K562 (cell line): Measurements from ENCODE around the gene TOR1AIP2. TPM values are rescaled to one million over a fixed set of nuclear protein-coding genes. Genes with fewer than 3 reads are reported as not detected.

Experiments used
- ATAC-seq: fragments of 200-7000 bp; cut with Tn5 transposase; 3 replicates; pipeline ENCODE4 v1.9.1; 2020; ENCODE audit warnings: moderate library complexity
- BruUV-seq: library from RNA; stranded (reverse); fragments of 400-500 nt; replicated peaks from 2 replicates; lab custom pipeline; 2021; lab: Mats Ljungman, UMichigan
- CTCF ChIA-PET: fragments of 300-600 bp; formaldehyde crosslinking; extraction: SDS; loops from one replicate; lab custom pipeline; 2021; ENCODE audit warnings: low intra/inter-chr PET ratio; lab: Yijun Ruan, JAX
- POLR2A ChIA-PET: fragments of 300-600, 350-650 bp; sonication (Branson Sonifier 250); formaldehyde crosslinking; extraction: SDS; loops from one replicate; lab custom pipeline; 2021; ENCODE audit warnings: antibody characterized with exemption, inconsistent platforms; lab: Yijun Ruan, JAX
- DNase-seq, 4 experiments: peaks; one replicate each; pipeline versions ENCODE4 v3.0.0 to v3.0.0-alpha.2; 2011 to 2018; ENCODE audit warnings: low spot score in 3 of 4, mixed read lengths in 3 of 4; ENCODE audit errors: extremely low read depth in 1 of 4
- FAIRE-seq: peaks from 2 replicates; lab custom pipeline; 2011; peaks lifted over from hg19 to GRCh38; lab: Jason Lieb, UNC
- H2AFZ ChIP-seq: 2 replicates; pipeline ENCODE4 v1.6.0; 2011; ENCODE audit warnings: low read depth, low read length, control low read depth, inconsistent platforms
- H3K27ac ChIP-seq: fragments of 200-600 bp; 3 replicates; pipeline ENCODE4 v1.8.0; 2011; ENCODE audit warnings: low read depth, mild to moderate bottlenecking, control low read depth, inconsistent platforms, low read length, moderate library complexity, mixed read lengths; ENCODE audit errors: extremely low read depth
- H3K27me3 ChIP-seq, 2 experiments: fragments of 300-600 bp in 1 of 2; 2 replicates in 1 of 2; 3 replicates in 1 of 2; pipeline versions ENCODE4 v1.6.0 to v1.8.0; 2011; ENCODE audit warnings: inconsistent platforms in 2 of 2, low read length in 2 of 2, mild to moderate bottlenecking in 1 of 2, mixed read lengths in 1 of 2, moderate library complexity in 1 of 2; ENCODE audit not compliant: control insufficient read depth in 2 of 2, insufficient read depth in 2 of 2
- H3K36me3 ChIP-seq: fragments of 300-600 bp; 3 replicates; pipeline ENCODE4 v1.8.0; 2011; ENCODE audit warnings: mild to moderate bottlenecking, low read length, inconsistent platforms; ENCODE audit not compliant: control insufficient read depth, insufficient read depth
- H3K4me1 ChIP-seq, 2 experiments: fragments of 200-600 bp in 1 of 2; replicated peaks in 1 of 2; 2 replicates in 1 of 2; 3 replicates in 1 of 2; pipeline versions ENCODE4 v1.5.1 to v1.8.0; 2011; ENCODE audit warnings: inconsistent platforms in 2 of 2, low read length in 2 of 2, mild to moderate bottlenecking in 1 of 2, mixed read lengths in 1 of 2, moderate library complexity in 1 of 2; ENCODE audit not compliant: control insufficient read depth in 2 of 2, insufficient read depth in 2 of 2
- H3K4me2 ChIP-seq: 2 replicates; pipeline ENCODE4 v1.6.1; 2011; ENCODE audit warnings: low read length, control low read depth, inconsistent platforms, mixed read lengths; ENCODE audit not compliant: insufficient read depth
- H3K4me3 ChIP-seq: fragments of 200-600 bp; sonication (generic), shearing (Covaris generic); 2 replicates; pipeline ENCODE4 v1.5.1; 2016; ENCODE audit warnings: control low read depth, inconsistent platforms
- H3K79me2 ChIP-seq: fragments of 200-600 bp; 3 replicates; pipeline ENCODE4 v1.8.0; 2011; ENCODE audit warnings: low read length, inconsistent platforms; ENCODE audit not compliant: control insufficient read depth, insufficient read depth
- H3K9ac ChIP-seq, 2 experiments: 2 replicates each; pipeline versions ENCODE4 v1.6.0 to v1.6.1; 2011; ENCODE audit warnings: low read depth in 2 of 2, low read length in 2 of 2, control low read depth in 1 of 2, inconsistent platforms in 1 of 2, mild to moderate bottlenecking in 1 of 2, mixed read lengths in 1 of 2; ENCODE audit not compliant: insufficient read depth in 1 of 2
- H3K9me1 ChIP-seq: one replicate; pipeline ENCODE4 v1.6.0; 2011; ENCODE audit warnings: inconsistent platforms, mild to moderate bottlenecking, low read length, moderate library complexity; ENCODE audit not compliant: control insufficient read depth, insufficient read depth
- H3K9me3 ChIP-seq: replicated peaks from 2 replicates; pipeline ENCODE4 v1.5.1; 2011; ENCODE audit warnings: low read depth, low read length, inconsistent platforms; ENCODE audit not compliant: control insufficient read depth, insufficient read depth
- H4K20me1 ChIP-seq: replicated peaks from 2 replicates; pipeline ENCODE4 v1.6.1; 2011; ENCODE audit warnings: low read length, inconsistent platforms, mixed read lengths; ENCODE audit not compliant: control insufficient read depth, insufficient read depth
- CBX1 ChIP-seq: sonication (generic); IDR thresholded peaks from 2 replicates; pipeline ENCODE4 v1.6.1; 2016; ENCODE audit warnings: antibody characterized with exemption, low read depth, mild to moderate bottlenecking
- CBX5 ChIP-seq: IDR thresholded peaks from 2 replicates; pipeline ENCODE4 v1.6.1; 2014; ENCODE audit warnings: low read depth, borderline replicate concordance
- COPS2 ChIP-seq: fragments of 450-650 bp; conservative IDR thresholded peaks from 2 replicates; pipeline ENCODE4 v1.6.1; 2016; ENCODE audit warnings: mild to moderate bottlenecking, moderate library complexity
- HDAC2 ChIP-seq: fragments of 450-650 bp; IDR thresholded peaks from 2 replicates; pipeline ENCODE4 v1.6.1; 2016; ENCODE audit warnings: mild to moderate bottlenecking
- RCOR1 ChIP-seq, 2 experiments: IDR thresholded peaks; 2 replicates each; pipeline ENCODE4 v1.6.1; 2012; ENCODE audit warnings: low read depth in 2 of 2, low read length in 2 of 2, borderline replicate concordance in 1 of 2, improper control_type of control experiment in 1 of 2
- SIRT6 ChIP-seq: IDR thresholded peaks from one replicate; pipeline ENCODE4 v1.6.1; 2012; ENCODE audit warnings: low read depth, mild to moderate bottlenecking, control low read depth, inconsistent platforms, low read length, moderate library complexity
- ZC3H8 ChIP-seq: fragments of 450-650 bp; IDR thresholded peaks from 2 replicates; pipeline ENCODE4 v1.6.1; 2017
- ZNF143 ChIP-seq: sonication (generic); formaldehyde crosslinking; IDR thresholded peaks from 2 replicates; pipeline ENCODE4 v1.9.0; 2022; ENCODE audit warnings: mild to moderate bottlenecking, missing genetic modification reagents
- ZNF212 ChIP-seq: fragments of 450-650 bp; formaldehyde crosslinking; IDR thresholded peaks from 2 replicates; pipeline ENCODE4 v1.4.0; 2020; ENCODE audit warnings: mild to moderate bottlenecking
- ZNF551 ChIP-seq: fragments of 250-450 bp; sonication (Bioruptor Pico); IDR thresholded peaks from 2 replicates; pipeline ENCODE4 v1.5.0; 2021; ENCODE audit warnings: mild to moderate bottlenecking, moderate library complexity
- WGBS: fragments of 100-300 bp; shearing (Covaris generic); methylation state at CpG from one replicate; pipeline ENCODE4 v1.1.6; 2016; ENCODE audit warnings: low coverage, mixed read lengths; ENCODE audit not compliant: insufficient coverage; ENCODE audit errors: missing lambda C conversion rate; 5-methylcytosine and 5-hydroxymethylcytosine counted together
- in situ Hi-C: fragments of 300-500 bp; cut with MboI; formaldehyde crosslinking; loops from 4 replicates; pipeline ENCODE4 v1.15.0; 2018; ENCODE audit warnings: inconsistent platforms, mixed read lengths
- intact Hi-C: fragments of 100-400 bp; cut with micrococcal nuclease; formaldehyde crosslinking; loops from 2 replicates; pipeline ENCODE4 v1.14.2; 2022
- polyA plus RNA-seq, 8 experiments: library from polyadenylated mRNA; depleted of rRNA in 4 of 8; stranded (reverse) in 5 of 8; unstranded in 3 of 8; fragments of >200 nt; fragmentation: Nextera tagmentation in 2 of 8; fragmentation: Illumina TruSeq in 1 of 8; extraction: Ambion mirVana in 2 of 8; extraction: Trizol in 1 of 8; gene quantifications; 2 replicates each; pipeline versions ENCODE4 v1.2.1 to v1.2.3, GENCODE V29; 2011 to 2014; ENCODE audit warnings: inconsistent platforms in 1 of 8, missing spikeins in 1 of 8
- total RNA-seq, 7 experiments: library from RNA; depleted of rRNA in 6 of 7; stranded (reverse); fragments of >200 nt in 6 of 7; fragmentation: Illumina TruSeq in 2 of 7; extraction: Trizol in 2 of 7; gene quantifications; 2 replicates each; pipeline versions ENCODE4 v1.2.1 to v1.2.3, GENCODE V29; 2011 to 2021; ENCODE audit warnings: low replicate concordance in 1 of 7
- TF ChIP-seq, protein P1 (sequence below): fragments of 250-450 bp; sonication (Bioruptor Pico); IDR thresholded peaks from 2 replicates; pipeline ENCODE4 v1.5.0; 2021; ENCODE audit warnings: mild to moderate bottlenecking, moderate library complexity
- TF ChIP-seq, protein P2 (sequence below): sonication (generic); formaldehyde crosslinking; IDR thresholded peaks from 2 replicates; pipeline ENCODE4 v1.8.0; 2022; ENCODE audit warnings: mild to moderate bottlenecking, missing genetic modification reagents, borderline replicate concordance
- TF ChIP-seq, protein P3 (sequence below): fragments of 250-450 bp; sonication (Bioruptor Pico); IDR thresholded peaks from 2 replicates; pipeline ENCODE4 v1.6.1; 2021; ENCODE audit warnings: mild to moderate bottlenecking
- TF ChIP-seq, protein P4 (sequence below): IDR thresholded peaks from 2 replicates; pipeline ENCODE4 v1.6.1; 2012; ENCODE audit warnings: low read depth, low read length, improper control_type of control experiment, borderline replicate concordance

The TOR1AIP2 gene
- total and polyA plus RNA-seq, 9 of the 15 experiments (the other 6 are each of a cell fraction or from before 2014, with no cell fraction given), result 16.7 to 122 (median 41.4) TPM

DNA sequence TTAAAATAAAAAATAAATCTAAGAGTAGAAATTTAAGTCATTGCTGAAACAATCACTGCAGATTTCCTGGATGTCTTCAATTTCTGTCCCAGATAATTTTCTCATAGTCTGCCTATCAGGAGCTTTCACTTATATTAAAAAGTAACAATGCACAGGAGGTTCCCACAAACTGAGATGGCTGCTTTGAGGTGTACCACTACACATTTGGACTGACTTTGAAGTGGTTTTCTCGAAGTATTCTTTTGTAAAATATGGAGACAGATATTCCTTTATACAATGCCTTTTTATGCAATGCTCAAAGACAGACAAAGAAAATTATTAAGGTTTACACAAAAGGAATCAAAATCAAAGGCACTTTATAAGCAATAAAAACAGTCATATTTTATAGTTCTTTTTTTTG is 24.5 kb downstream of the TOR1AIP2 start:
- Histone ChIP-seq H3K4me3 (no peak overlapping the region), H4K20me1 (no peaks in the 10 kb centered on the region), H3K4me2 (no peak overlapping the region), H3K9ac (no peak overlapping the region), H3K27me3 (no peaks in the 10 kb centered on the region), H3K4me1 (no peaks in the 10 kb centered on the region), H3K9me3 (no peaks in the 10 kb centered on the region), H3K36me3 (peaks cover 56% of the 10 kb centered on the region), H2AFZ (no peak overlapping the region), H3K27ac (no peak overlapping the region), H3K9me1 (no peaks in the 10 kb centered on the region), H3K79me2 (no peaks in the 10 kb centered on the region)
- DNase-seq, result no peak
- intact Hi-C loops, result no loop called here
- WGBS, result 67% methylated on average over 1 of the region's 1 CpG
- in situ Hi-C loops, result no loop called here
- ATAC-seq, result no peak
- no peak for TF ChIP-seq ZNF551 (CRISPR knock-in tag)
- no peak for TF ChIP-seq RCOR1 (IDR thresholded peaks at IDR 0.05; ENCODE audit: borderline replicate concordance in 1 of 2, low read depth in 2 of 2, low read length in 2 of 2)
- TF ChIP-seq, protein P1, sequence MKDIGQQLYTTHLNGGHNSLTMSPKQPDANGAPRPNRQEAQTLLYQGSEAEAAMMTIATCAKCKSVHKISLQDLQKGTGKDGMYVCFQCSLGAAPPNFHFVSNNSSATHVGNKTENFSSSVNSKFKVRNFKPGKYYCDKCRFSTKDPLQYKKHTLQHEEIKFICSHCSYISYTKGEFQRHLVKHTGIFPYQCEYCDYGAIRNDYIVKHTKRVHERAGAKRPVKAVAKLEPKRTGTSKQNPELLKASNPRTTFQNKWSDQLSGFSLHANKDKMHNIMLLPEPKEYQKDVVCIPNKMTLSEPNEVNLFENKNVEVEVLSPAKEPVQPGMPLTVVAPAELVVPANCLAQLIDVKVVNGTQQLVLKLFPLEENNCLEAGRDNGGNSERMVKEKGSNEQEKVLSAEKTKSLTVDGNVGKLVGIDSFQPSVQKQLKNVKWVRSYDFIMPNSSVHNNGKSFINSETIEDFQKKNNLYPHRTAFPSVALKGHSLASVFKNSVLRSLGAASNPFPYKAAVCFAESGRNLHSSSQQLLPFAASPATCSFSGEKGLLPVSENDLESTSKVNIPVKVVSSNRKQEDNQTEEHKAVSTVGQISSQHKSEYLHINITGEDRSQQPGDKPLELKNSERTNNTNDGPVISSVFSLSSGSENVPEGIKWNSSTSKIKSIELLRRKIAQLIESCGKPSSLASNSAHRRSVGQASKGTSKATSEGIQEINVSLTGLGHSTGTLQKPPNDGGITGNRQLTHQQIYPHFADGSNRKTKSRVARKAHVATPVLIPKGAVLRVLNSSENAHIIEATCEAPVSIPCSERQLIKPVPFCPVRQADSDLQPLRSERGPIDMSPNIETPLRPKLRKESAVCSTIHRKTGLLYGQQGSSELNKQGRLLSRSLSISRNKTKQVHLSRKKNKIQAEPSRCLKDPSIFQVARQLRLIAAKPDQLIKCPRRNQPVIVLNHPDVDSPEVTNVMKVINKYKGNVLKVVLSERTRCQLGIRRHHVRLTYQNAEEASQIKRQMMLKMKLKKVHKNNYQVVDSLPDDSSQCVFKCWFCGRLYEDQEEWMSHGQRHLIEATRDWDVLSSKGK (CRISPR knock-in tag), result no peak
- no peak for TF ChIP-seq ZNF212
- TF ChIP-seq, protein P2, sequence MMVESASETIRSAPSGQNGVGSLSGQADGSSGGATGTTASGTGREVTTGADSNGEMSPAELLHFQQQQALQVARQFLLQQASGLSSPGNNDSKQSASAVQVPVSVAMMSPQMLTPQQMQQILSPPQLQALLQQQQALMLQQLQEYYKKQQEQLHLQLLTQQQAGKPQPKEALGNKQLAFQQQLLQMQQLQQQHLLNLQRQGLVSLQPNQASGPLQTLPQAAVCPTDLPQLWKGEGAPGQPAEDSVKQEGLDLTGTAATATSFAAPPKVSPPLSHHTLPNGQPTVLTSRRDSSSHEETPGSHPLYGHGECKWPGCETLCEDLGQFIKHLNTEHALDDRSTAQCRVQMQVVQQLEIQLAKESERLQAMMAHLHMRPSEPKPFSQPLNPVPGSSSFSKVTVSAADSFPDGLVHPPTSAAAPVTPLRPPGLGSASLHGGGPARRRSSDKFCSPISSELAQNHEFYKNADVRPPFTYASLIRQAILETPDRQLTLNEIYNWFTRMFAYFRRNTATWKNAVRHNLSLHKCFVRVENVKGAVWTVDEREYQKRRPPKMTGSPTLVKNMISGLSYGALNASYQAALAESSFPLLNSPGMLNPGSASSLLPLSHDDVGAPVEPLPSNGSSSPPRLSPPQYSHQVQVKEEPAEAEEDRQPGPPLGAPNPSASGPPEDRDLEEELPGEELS (CRISPR knock-in tag), result no peak
- TF ChIP-seq ZNF143 (CRISPR knock-in tag), result no peak
- no peak for TF ChIP-seq CBX5
- TF ChIP-seq, protein P3, sequence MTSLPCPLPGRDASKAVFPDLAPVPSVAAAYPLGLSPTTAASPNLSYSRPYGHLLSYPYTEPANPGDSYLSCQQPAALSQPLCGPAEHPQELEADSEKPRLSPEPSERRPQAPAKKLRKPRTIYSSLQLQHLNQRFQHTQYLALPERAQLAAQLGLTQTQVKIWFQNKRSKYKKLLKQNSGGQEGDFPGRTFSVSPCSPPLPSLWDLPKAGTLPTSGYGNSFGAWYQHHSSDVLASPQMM, result no peak
- no peak for TF ChIP-seq SIRT6
- TF ChIP-seq, protein P4, sequence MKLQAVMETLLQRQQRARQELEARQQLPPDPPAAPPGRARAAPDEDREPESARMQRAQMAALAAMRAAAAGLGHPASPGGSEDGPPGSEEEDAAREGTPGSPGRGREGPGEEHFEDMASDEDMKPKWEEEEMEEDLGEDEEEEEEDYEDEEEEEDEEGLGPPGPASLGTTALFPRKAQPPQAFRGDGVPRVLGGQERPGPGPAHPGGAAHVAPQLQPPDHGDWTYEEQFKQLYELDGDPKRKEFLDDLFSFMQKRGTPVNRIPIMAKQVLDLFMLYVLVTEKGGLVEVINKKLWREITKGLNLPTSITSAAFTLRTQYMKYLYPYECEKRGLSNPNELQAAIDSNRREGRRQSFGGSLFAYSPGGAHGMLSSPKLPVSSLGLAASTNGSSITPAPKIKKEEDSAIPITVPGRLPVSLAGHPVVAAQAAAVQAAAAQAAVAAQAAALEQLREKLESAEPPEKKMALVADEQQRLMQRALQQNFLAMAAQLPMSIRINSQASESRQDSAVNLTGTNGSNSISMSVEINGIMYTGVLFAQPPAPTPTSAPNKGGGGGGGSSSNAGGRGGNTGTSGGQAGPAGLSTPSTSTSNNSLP, result no peak
- no peak for TF ChIP-seq HDAC2
- TF ChIP-seq CBX1, result no peak
- TF ChIP-seq ZC3H8, result no peak
- TF ChIP-seq COPS2, result no peak
- FAIRE-seq, result no peak
- no TSS peak for BruUV-seq
- CTCF ChIA-PET, result interaction anchor here (0.7 kb wide), 1 partner anchor 512 kb away, joined by 3 read pairs; no protein-coding TSS in a partner anchor
- POLR2A ChIA-PET, result interaction anchor here (0.8 to 1.7 kb wide), 3 partner anchors 12 to 30 kb away, joined by 3 to 4 read pairs (median 4); no protein-coding TSS in a partner anchor
